Measurements from ENCODE around the gene NIN.
"Not testable (repeated sequence)": the region's sequence is repeated elsewhere in the genome, so short reads cannot be mapped to it uniquely, and the experiment has no call there.

GRCh38 chr14:50815058-50815457 is 15.9 kb downstream of the NIN start:
- TF ChIP-seq, protein P1, sequence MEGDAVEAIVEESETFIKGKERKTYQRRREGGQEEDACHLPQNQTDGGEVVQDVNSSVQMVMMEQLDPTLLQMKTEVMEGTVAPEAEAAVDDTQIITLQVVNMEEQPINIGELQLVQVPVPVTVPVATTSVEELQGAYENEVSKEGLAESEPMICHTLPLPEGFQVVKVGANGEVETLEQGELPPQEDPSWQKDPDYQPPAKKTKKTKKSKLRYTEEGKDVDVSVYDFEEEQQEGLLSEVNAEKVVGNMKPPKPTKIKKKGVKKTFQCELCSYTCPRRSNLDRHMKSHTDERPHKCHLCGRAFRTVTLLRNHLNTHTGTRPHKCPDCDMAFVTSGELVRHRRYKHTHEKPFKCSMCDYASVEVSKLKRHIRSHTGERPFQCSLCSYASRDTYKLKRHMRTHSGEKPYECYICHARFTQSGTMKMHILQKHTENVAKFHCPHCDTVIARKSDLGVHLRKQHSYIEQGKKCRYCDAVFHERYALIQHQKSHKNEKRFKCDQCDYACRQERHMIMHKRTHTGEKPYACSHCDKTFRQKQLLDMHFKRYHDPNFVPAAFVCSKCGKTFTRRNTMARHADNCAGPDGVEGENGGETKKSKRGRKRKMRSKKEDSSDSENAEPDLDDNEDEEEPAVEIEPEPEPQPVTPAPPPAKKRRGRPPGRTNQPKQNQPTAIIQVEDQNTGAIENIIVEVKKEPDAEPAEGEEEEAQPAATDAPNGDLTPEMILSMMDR (IDR thresholded peaks at IDR 0.05), result not testable (repeated sequence)
- TF ChIP-seq POLR2AphosphoS5, TCF7L2 (IDR thresholded peaks at IDR 0.05; ENCODE audit: low read depth, low read length): not testable (repeated sequence)
